Prostate gland (tissue), 2 donors: Measurements from ENCODE around the gene MAGEA8.
"Not testable (repeated sequence)": the region's sequence is repeated elsewhere in the genome, so short reads cannot be mapped to it uniquely, and the experiment has no call there.

Experiments
- POLR2A ChIP-seq: fragments of 450-650 bp; IDR thresholded peaks from one replicate; pipeline ENCODE4 v1.6.1; 2016; ENCODE audit warnings: antibody characterized with exemption, mild to moderate bottlenecking
- POLR2AphosphoS5 ChIP-seq: sonication (generic); formaldehyde crosslinking; IDR thresholded peaks from one replicate; pipeline ENCODE4 v1.6.1; 2017; ENCODE audit warnings: antibody characterized with exemption
- TF ChIP-seq, protein P1 (sequence below), 4 experiments: fragments of 200-600 bp in 2 of 4; fragments of 450-650 bp in 2 of 4; sonication (generic) in 2 of 4; IDR thresholded peaks; 1 replicate in 3 of 4; 2 replicates in 1 of 4; pipeline ENCODE4 v1.5.1; 2016 to 2019; ENCODE audit warnings: antibody characterized with exemption in 4 of 4, mild to moderate bottlenecking in 2 of 4, moderate library complexity in 2 of 4

DNA sequence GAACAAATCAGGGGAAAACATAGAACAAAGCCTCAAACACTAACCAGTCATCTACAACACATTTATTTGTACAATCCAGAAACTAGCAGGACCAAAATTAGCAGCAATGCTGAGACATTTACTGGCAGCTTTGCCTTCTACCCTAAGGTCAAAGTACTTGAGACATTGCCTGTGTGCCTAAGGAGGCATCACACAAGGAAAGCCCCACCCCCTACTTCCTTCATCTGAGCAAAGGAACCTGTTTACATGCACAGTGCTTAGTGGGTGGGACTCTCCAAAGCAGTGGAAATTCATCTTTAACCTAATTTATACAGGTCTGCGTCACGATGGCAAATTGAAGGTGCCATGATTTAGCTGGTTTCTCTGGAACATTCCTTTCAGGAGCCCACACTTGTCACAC is 51.2 kb downstream of the MAGEA8 start:
- not testable (repeated sequence) for TF ChIP-seq POLR2A, POLR2AphosphoS5
- TF ChIP-seq, protein P1, sequence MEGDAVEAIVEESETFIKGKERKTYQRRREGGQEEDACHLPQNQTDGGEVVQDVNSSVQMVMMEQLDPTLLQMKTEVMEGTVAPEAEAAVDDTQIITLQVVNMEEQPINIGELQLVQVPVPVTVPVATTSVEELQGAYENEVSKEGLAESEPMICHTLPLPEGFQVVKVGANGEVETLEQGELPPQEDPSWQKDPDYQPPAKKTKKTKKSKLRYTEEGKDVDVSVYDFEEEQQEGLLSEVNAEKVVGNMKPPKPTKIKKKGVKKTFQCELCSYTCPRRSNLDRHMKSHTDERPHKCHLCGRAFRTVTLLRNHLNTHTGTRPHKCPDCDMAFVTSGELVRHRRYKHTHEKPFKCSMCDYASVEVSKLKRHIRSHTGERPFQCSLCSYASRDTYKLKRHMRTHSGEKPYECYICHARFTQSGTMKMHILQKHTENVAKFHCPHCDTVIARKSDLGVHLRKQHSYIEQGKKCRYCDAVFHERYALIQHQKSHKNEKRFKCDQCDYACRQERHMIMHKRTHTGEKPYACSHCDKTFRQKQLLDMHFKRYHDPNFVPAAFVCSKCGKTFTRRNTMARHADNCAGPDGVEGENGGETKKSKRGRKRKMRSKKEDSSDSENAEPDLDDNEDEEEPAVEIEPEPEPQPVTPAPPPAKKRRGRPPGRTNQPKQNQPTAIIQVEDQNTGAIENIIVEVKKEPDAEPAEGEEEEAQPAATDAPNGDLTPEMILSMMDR (IDR thresholded peaks at IDR 0.05) = not testable (repeated sequence)
